ENCODE measurements around the gene CDCP2. TPM values are rescaled to one million over a fixed set of nuclear protein-coding genes. Genes with fewer than 3 reads are reported as not detected.

CDCP2 gene
- total RNA-seq, 1 experiment from 2014 or later = not detected

- intact Hi-C loops (cut with micrococcal nuclease; ENCODE audit: unreplicated experiment) = no loop called here
- ATAC-seq (no peak), DNase-seq (ENCODE audit: low read depth, low spot score) (no peak)
- CTCF ChIA-PET = no interaction called here
- Histone ChIP-seq H3K9me3 (ENCODE audit: control insufficient read depth, insufficient read depth, low read depth, low read length) (no peaks in the 10 kb centered on the region), H3K27ac (ENCODE audit: low read length) (no peak overlapping the region), H3K27me3 (ENCODE audit: control insufficient read depth, insufficient read depth, low read length) (no peaks in the 10 kb centered on the region), H3K4me3 (ENCODE audit: low read depth in 2 of 2, low read length in 2 of 2) (no peak overlapping the region), H3K4me1 (ENCODE audit: control insufficient read depth, insufficient read depth, low read length) (no peaks in the 10 kb centered on the region), H3K36me3 (ENCODE audit: control insufficient read depth, insufficient read depth, low read length) (no peaks in the 10 kb centered on the region)
- in situ Hi-C loops (cut with HindIII; ENCODE audit: low pct_unique_long_range_greater_than_20kb, low sequenced_read_pairs) = no loop called here
- BruUV-seq (replicated peaks) = no TSS peak
- TF ChIP-seq REST (IDR thresholded peaks at IDR 0.05; ENCODE audit: insufficient read depth in 1 of 2, low read depth in 2 of 2, low read length in 1 of 2) (no peak), SIN3A (IDR thresholded peaks at IDR 0.05; ENCODE audit: borderline replicate concordance, insufficient read depth, low read depth, low read length) (no peak)
- POLR2A ChIA-PET = no interaction called here
These were observed 40.7 kb upstream of the CDCP2 start for GRCh38 chr1:54193453-54193852.

- no TSS peak for BruUV-seq (replicated peaks)
- ChIA-PET POLR2A (no interaction called here), CTCF (no interaction called here)
- H3K4me1 ChIP-seq (ENCODE audit: control insufficient read depth, insufficient read depth, low read length) = no peaks in the 10 kb centered on the region
- no peak overlapping the region for H3K4me3 ChIP-seq (ENCODE audit: low read depth in 2 of 2, low read length in 2 of 2)
- H3K36me3 ChIP-seq (ENCODE audit: control insufficient read depth, insufficient read depth, low read length) = no peaks in the 10 kb centered on the region
- H3K27ac ChIP-seq (ENCODE audit: low read length) = no peak overlapping the region
- H3K27me3 ChIP-seq (ENCODE audit: control insufficient read depth, insufficient read depth, low read length) = no peaks in the 10 kb centered on the region
- DNase-seq (ENCODE audit: low read depth, low spot score) (no peak), ATAC-seq (no peak)
- TF ChIP-seq CTCF (IDR thresholded peaks at IDR 0.05) (no peak), REST (IDR thresholded peaks at IDR 0.05; ENCODE audit: insufficient read depth in 1 of 2, low read depth in 2 of 2, low read length in 1 of 2) (no peak), TCF7L2 (IDR thresholded peaks at IDR 0.05; ENCODE audit: low read depth, low read length) (no peak), POLR2AphosphoS5 (IDR thresholded peaks at IDR 0.05; ENCODE audit: low read depth, low read length) (no peak), SIN3A (IDR thresholded peaks at IDR 0.05; ENCODE audit: borderline replicate concordance, insufficient read depth, low read depth, low read length) (no peak)
- in situ Hi-C loops (cut with HindIII; ENCODE audit: low pct_unique_long_range_greater_than_20kb, low sequenced_read_pairs) (no loop called here), intact Hi-C loops (cut with micrococcal nuclease; ENCODE audit: unreplicated experiment) (no loop called here)
- H3K9me3 ChIP-seq (ENCODE audit: control insufficient read depth, insufficient read depth, low read depth, low read length) = no peaks in the 10 kb centered on the region
These were observed 38.7 kb upstream of the CDCP2 start for GRCh38 chr1:54191525-54191924.
